Measurements from ENCODE around the gene ANKRD42. TPM values are rescaled to one million over a fixed set of nuclear protein-coding genes. Genes with fewer than 3 reads are reported as not detected.

Gene ANKRD42
- total and polyA plus RNA-seq, 9 of the 15 experiments (the other 6 are each of a cell fraction or from before 2014, with no cell fraction given), result 2.8 to 9.1 (median 6.1) TPM

GRCh38 chr11:83194281-83195142 is 1.0 kb downstream of the ANKRD42 start:
- Histone ChIP-seq H3K79me2 (ENCODE audit: control insufficient read depth, insufficient read depth, low read length) (peaks cover 29% of the 10 kb centered on the region), H3K4me1 (replicated peaks in 1 of 2; ENCODE audit: control insufficient read depth in 2 of 2, insufficient read depth in 2 of 2, low read length in 2 of 2) (peaks cover 8 to 10% of the 10 kb centered on the region in 2 experiments; a peak in 3 of 5 replicates), H2AFZ (ENCODE audit: low read depth, low read length) (peak overlapping the region; percentile 94), H3K36me3 (ENCODE audit: control insufficient read depth, insufficient read depth, low read length) (peaks cover 34% of the 10 kb centered on the region), H3K4me3 (peak overlapping the region; percentile 82), H3K4me2 (ENCODE audit: insufficient read depth, low read length) (peak overlapping the region; percentile 94), H4K20me1 (replicated peaks; ENCODE audit: control insufficient read depth, insufficient read depth, low read length) (no peaks in the 10 kb centered on the region), H3K9me3 (replicated peaks; ENCODE audit: control insufficient read depth, insufficient read depth, low read depth, low read length) (no peaks in the 10 kb centered on the region), H3K9ac (ENCODE audit: insufficient read depth in 1 of 2, low read depth in 2 of 2, low read length in 2 of 2) (peak overlapping the region; percentile 95 to 96), H3K27ac (ENCODE audit: extremely low read depth, low read depth, low read length) (peak overlapping the region; percentile 92), H3K9me1 (ENCODE audit: control insufficient read depth, insufficient read depth, low read length) (no peaks in the 10 kb centered on the region), H3K27me3 (ENCODE audit: control insufficient read depth in 2 of 2, insufficient read depth in 2 of 2, low read length in 2 of 2) (no peaks in the 10 kb centered on the region)
- intact Hi-C loops (cut with micrococcal nuclease) (loop anchor here (5.0 to 10.0 kb wide), 2 partner anchors 53 to 290 kb away; partner anchors contain the start of genes DDIAS and PRCP), in situ Hi-C loops (cut with MboI) (no loop called here)
- ChIA-PET POLR2A (interaction anchor here (0.6 to 1.4 kb wide), 6 partner anchors 20 to 122 kb away, joined by 3 to 4 read pairs (median 3); partner anchors contain the start of genes CCDC90B and RAB30), CTCF (ENCODE audit: low intra/inter-chr PET ratio) (no interaction called here)
- ATAC-seq (peak; percentile 71), FAIRE-seq (no peak), DNase-seq (ENCODE audit: extremely low read depth in 1 of 4, low spot score in 3 of 4) (peak; percentile 25 to 70 (median 47))
- 2% methylated on average over 34 of the region's 35 CpGs for WGBS (ENCODE audit: insufficient coverage, low coverage, missing lambda C conversion rate)
- BruUV-seq (replicated peaks), result no TSS peak
- no peak for TF ChIP-seq TRIM28 (IDR thresholded peaks at IDR 0.05)
- no peak for TF ChIP-seq GTF2B (IDR thresholded peaks at IDR 0.05; ENCODE audit: extremely low read depth, insufficient read length)
- TF ChIP-seq MTA3 (IDR thresholded peaks at IDR 0.05; ENCODE audit: borderline replicate concordance), result no peak
- TF ChIP-seq, protein P1, sequence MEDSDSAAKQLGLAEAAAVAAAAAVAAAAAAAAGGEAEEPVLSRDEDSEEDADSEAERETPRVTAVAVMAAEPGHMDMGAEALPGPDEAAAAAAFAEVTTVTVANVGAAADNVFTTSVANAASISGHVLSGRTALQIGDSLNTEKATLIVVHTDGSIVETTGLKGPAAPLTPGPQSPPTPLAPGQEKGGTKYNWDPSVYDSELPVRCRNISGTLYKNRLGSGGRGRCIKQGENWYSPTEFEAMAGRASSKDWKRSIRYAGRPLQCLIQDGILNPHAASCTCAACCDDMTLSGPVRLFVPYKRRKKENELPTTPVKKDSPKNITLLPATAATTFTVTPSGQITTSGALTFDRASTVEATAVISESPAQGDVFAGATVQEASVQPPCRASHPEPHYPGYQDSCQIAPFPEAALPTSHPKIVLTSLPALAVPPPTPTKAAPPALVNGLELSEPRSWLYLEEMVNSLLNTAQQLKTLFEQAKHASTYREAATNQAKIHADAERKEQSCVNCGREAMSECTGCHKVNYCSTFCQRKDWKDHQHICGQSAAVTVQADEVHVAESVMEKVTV (CRISPR knock-in tag; IDR thresholded peaks at IDR 0.05), result no peak
- TF ChIP-seq NCOA6 (IDR thresholded peaks at IDR 0.05), result no peak; the same call in 1 of the 2 replicates
- no peak for TF ChIP-seq SIRT6 (IDR thresholded peaks at IDR 0.05; ENCODE audit: low read depth, low read length)
- no peak for TF ChIP-seq THRB (CRISPR knock-in tag; conservative IDR thresholded peaks at IDR 0.05)
- TF ChIP-seq SAP30 (IDR thresholded peaks at IDR 0.05; ENCODE audit: borderline replicate concordance, insufficient read depth, low read depth, low read length, poor library complexity, severe bottlenecking), result no peak
- no peak for TF ChIP-seq ZNF24 (IDR thresholded peaks at IDR 0.05)
- no peak for TF ChIP-seq MYBL2 (IDR thresholded peaks at IDR 0.05; ENCODE audit: low read depth)
- no peak for TF ChIP-seq MYBL2 (CRISPR knock-in tag; IDR thresholded peaks at IDR 0.05; ENCODE audit: borderline replicate concordance)
- no peak for TF ChIP-seq SP2 (IDR thresholded peaks at IDR 0.05; ENCODE audit: extremely low read depth, low read depth, low read length, poor library complexity, severe bottlenecking)
- no peak for TF ChIP-seq ZKSCAN1 (IDR thresholded peaks at IDR 0.05; ENCODE audit: low read depth, low read length)
- peak; percentile 28; the same call in 1 of the 2 replicates for TF ChIP-seq L3MBTL2 (IDR thresholded peaks at IDR 0.05)
- TF ChIP-seq, protein P2, sequence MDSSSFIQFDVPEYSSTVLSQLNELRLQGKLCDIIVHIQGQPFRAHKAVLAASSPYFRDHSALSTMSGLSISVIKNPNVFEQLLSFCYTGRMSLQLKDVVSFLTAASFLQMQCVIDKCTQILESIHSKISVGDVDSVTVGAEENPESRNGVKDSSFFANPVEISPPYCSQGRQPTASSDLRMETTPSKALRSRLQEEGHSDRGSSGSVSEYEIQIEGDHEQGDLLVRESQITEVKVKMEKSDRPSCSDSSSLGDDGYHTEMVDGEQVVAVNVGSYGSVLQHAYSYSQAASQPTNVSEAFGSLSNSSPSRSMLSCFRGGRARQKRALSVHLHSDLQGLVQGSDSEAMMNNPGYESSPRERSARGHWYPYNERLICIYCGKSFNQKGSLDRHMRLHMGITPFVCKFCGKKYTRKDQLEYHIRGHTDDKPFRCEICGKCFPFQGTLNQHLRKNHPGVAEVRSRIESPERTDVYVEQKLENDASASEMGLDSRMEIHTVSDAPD (CRISPR knock-in tag; IDR thresholded peaks at IDR 0.05), result no peak
- TF ChIP-seq BACH1 (tag; IDR thresholded peaks at IDR 0.05), result no peak
- no peak for TF ChIP-seq GATAD2A (IDR thresholded peaks at IDR 0.05)
